Measurements from ENCODE around the gene RNF123. TPM values are rescaled to one million over a fixed set of nuclear protein-coding genes. Genes with fewer than 3 reads are reported as not detected.
"Not testable (repeated sequence)": the region's sequence is repeated elsewhere in the genome, so short reads cannot be mapped to it uniquely, and the experiment has no call there.

The RNF123 gene
- total RNA-seq, 1 experiment from 2014 or later = 23.1 TPM

- ATAC-seq (no peak), DNase-seq (ENCODE audit: low read depth, low spot score) (no peak)
- Histone ChIP-seq H3K27me3 (ENCODE audit: control insufficient read depth, insufficient read depth, low read length) (no peaks in the 10 kb centered on the region), H3K36me3 (ENCODE audit: control insufficient read depth, insufficient read depth, low read length) (no peaks in the 10 kb centered on the region; the same call in 1 of the 2 replicates), H3K4me1 (ENCODE audit: control insufficient read depth, insufficient read depth, low read length) (peaks cover 3% of the 10 kb centered on the region; the same call in 1 of the 2 replicates), H3K9me3 (ENCODE audit: control insufficient read depth, insufficient read depth, low read depth, low read length) (no peaks in the 10 kb centered on the region), H3K4me3 (ENCODE audit: low read depth in 2 of 2, low read length in 2 of 2) (no peak overlapping the region), H3K27ac (ENCODE audit: low read length) (no peak overlapping the region)
- CTCF ChIA-PET = no interaction called here
- POLR2A ChIA-PET = no interaction called here
- intact Hi-C loops (cut with micrococcal nuclease; ENCODE audit: unreplicated experiment) (no loop called here), in situ Hi-C loops (cut with HindIII; ENCODE audit: low pct_unique_long_range_greater_than_20kb, low sequenced_read_pairs) (no loop called here)
- TF ChIP-seq TCF7L2 (IDR thresholded peaks at IDR 0.05; ENCODE audit: low read depth, low read length) (no peak), POLR2AphosphoS5 (IDR thresholded peaks at IDR 0.05; ENCODE audit: low read depth, low read length) (no peak), CTCF (IDR thresholded peaks at IDR 0.05) (no peak), SIN3A (IDR thresholded peaks at IDR 0.05; ENCODE audit: borderline replicate concordance, insufficient read depth, low read depth, low read length) (no peak)
- TF ChIP-seq, protein P1, sequence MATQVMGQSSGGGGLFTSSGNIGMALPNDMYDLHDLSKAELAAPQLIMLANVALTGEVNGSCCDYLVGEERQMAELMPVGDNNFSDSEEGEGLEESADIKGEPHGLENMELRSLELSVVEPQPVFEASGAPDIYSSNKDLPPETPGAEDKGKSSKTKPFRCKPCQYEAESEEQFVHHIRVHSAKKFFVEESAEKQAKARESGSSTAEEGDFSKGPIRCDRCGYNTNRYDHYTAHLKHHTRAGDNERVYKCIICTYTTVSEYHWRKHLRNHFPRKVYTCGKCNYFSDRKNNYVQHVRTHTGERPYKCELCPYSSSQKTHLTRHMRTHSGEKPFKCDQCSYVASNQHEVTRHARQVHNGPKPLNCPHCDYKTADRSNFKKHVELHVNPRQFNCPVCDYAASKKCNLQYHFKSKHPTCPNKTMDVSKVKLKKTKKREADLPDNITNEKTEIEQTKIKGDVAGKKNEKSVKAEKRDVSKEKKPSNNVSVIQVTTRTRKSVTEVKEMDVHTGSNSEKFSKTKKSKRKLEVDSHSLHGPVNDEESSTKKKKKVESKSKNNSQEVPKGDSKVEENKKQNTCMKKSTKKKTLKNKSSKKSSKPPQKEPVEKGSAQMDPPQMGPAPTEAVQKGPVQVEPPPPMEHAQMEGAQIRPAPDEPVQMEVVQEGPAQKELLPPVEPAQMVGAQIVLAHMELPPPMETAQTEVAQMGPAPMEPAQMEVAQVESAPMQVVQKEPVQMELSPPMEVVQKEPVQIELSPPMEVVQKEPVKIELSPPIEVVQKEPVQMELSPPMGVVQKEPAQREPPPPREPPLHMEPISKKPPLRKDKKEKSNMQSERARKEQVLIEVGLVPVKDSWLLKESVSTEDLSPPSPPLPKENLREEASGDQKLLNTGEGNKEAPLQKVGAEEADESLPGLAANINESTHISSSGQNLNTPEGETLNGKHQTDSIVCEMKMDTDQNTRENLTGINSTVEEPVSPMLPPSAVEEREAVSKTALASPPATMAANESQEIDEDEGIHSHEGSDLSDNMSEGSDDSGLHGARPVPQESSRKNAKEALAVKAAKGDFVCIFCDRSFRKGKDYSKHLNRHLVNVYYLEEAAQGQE (IDR thresholded peaks at IDR 0.05; ENCODE audit: insufficient read depth in 1 of 2, low read depth in 2 of 2, low read length in 1 of 2) = no peak
- no TSS peak for BruUV-seq (replicated peaks)
Observed at GRCh38 chr3:49747792-49748480, 58.6 kb downstream of the RNF123 start.

DNA sequence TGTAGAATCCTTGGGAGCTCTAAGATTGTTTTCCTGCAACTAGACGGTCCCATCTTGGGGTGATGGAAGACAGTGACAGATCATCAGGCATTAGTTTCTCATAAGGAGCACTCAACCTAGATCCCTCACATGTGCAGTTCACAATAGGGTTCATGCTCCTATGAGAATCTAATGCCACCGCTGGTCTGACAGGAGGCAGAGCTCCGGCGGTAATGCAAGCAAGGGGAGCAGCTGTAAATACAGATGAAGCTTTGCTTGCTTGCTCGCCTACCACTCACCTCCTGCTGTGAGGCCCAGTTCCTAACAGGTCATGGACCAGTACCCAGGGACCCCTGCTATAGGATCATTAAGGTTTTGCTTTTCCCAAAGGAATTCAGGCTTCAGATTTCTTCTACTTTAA lies 59.5 kb downstream of the RNF123 start:
- DNase-seq (ENCODE audit: low read depth, low spot score); H3K4me3 ChIP-seq (ENCODE audit: low read depth in 2 of 2, low read length in 2 of 2); in situ Hi-C loops (cut with HindIII; ENCODE audit: low pct_unique_long_range_greater_than_20kb, low sequenced_read_pairs); ATAC-seq; BruUV-seq (replicated peaks); intact Hi-C loops (cut with micrococcal nuclease; ENCODE audit: unreplicated experiment); POLR2A ChIA-PET; H3K4me1 ChIP-seq (ENCODE audit: control insufficient read depth, insufficient read depth, low read length); H3K36me3 ChIP-seq (ENCODE audit: control insufficient read depth, insufficient read depth, low read length); H3K9me3 ChIP-seq (ENCODE audit: control insufficient read depth, insufficient read depth, low read depth, low read length); H3K27me3 ChIP-seq (ENCODE audit: control insufficient read depth, insufficient read depth, low read length); H3K27ac ChIP-seq (ENCODE audit: low read length): not testable (repeated sequence)
- CTCF ChIA-PET = interaction anchor here (0.6 kb wide), 1 partner anchor 195 kb away, joined by 4 read pairs; no protein-coding TSS in a partner anchor

DNA sequence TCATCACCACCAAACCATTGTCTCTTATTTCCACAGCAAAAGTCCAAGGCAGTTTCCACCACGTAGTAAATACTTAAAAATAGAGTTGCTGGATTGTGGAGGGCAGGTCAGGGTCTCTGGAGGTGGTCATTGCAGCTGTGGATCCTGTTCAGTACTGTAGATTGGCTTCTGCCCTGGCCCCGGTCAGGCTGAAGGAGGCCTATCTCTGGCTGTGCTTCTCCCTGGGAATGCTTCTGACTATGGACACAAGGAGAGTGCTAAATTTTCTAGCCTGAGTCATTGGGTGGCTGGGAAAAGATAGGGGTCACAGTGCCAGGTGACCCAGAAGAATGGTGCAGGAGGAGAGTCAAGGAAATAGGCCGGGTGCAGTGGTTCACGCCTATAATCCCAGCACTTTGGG lies 60.7 kb downstream of the RNF123 start:
- no peak for TF ChIP-seq TCF7L2 (IDR thresholded peaks at IDR 0.05; ENCODE audit: low read depth, low read length)
- no peak for TF ChIP-seq CTCF (IDR thresholded peaks at IDR 0.05)
- no peak for TF ChIP-seq SIN3A (IDR thresholded peaks at IDR 0.05; ENCODE audit: borderline replicate concordance, insufficient read depth, low read depth, low read length)
- no peak for TF ChIP-seq POLR2AphosphoS5 (IDR thresholded peaks at IDR 0.05; ENCODE audit: low read depth, low read length)
- TF ChIP-seq, protein P1 (IDR thresholded peaks at IDR 0.05; ENCODE audit: insufficient read depth in 1 of 2, low read depth in 2 of 2, low read length in 1 of 2) = no peak
- no peak for DNase-seq (ENCODE audit: low read depth, low spot score)
- Histone ChIP-seq H3K27ac (ENCODE audit: low read length) (no peak overlapping the region), H3K36me3 (ENCODE audit: control insufficient read depth, insufficient read depth, low read length) (no peaks in the 10 kb centered on the region; the same call in 1 of the 2 replicates), H3K27me3 (ENCODE audit: control insufficient read depth, insufficient read depth, low read length) (no peaks in the 10 kb centered on the region), H3K4me1 (ENCODE audit: control insufficient read depth, insufficient read depth, low read length) (peaks cover 3% of the 10 kb centered on the region; the same call in 1 of the 2 replicates), H3K9me3 (ENCODE audit: control insufficient read depth, insufficient read depth, low read depth, low read length) (no peaks in the 10 kb centered on the region), H3K4me3 (ENCODE audit: low read depth in 2 of 2, low read length in 2 of 2) (no peak overlapping the region)
- ATAC-seq = no peak
- in situ Hi-C loops (cut with HindIII; ENCODE audit: low pct_unique_long_range_greater_than_20kb, low sequenced_read_pairs) (no loop called here), intact Hi-C loops (cut with micrococcal nuclease; ENCODE audit: unreplicated experiment) (no loop called here)
- ChIA-PET POLR2A (no interaction called here), CTCF (no interaction called here)
- BruUV-seq (replicated peaks) = no TSS peak

All from Panc1 (cell line).